HG03196 (cell line): ENCODE data around the gene BAIAP2L2.
"Not testable (repeated sequence)": the region's sequence is repeated elsewhere in the genome, so short reads cannot be mapped to it uniquely, and the experiment has no call there.

Source experiments
- ATAC-seq: cut with Tn5 transposase; IDR thresholded peaks from one replicate; pipeline ENCODE4 v1.9.1; 2021; ENCODE audit not compliant: unreplicated experiment

BAIAP2L2 gene

DNA sequence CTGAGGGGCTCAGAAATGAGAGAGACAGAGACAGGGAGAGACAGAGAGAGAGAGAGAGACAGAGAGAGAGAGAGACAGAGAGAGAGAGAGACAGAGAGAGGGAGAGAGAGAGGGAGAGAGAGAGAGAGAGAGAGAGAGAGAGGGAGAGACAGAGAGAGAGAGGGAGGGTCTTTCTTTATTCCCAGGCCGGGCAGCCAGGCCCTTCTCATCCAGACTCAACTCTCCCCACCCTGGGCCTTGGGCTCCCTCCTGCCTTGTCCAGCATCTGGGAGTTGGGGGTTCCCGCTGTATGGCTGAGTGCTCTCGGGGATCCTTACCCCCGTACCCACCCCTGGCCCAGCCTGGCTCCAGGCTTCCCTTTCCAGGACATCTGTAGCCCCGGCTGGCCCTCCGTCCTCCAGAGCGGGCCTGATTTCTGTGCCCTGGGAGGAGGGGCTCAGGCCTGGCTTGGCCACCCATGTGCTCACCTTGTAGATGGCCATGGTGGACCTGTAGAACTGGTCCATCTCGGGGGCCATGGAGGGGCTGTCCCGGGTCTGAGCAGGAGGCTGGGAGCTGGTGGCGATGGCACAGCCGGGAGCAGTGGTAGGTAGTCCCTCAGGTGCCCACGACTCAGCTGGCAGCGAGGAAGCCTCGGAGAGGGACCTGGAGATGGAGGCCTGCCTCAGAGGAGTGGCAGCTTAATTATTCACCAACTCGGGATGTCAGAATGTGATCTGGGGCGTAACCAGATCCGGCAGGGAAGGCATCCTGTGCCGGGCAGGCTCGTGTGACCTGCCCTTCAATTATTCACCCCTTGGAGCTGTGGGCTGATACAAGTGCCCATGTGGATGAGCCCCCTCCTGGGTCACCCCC lies at the start of gene BAIAP2L2:
Gene BAIAP2L2 (minus strand): TSS at position 677 of the 855 bp plus-strand sequence. CDS start 159 bp downstream, at position 518.
- no peak for ATAC-seq

- no peak for ATAC-seq
Observed at GRCh38 chr22:38155703-38156102, 45.2 kb upstream of the BAIAP2L2 start.

GRCh38 chr22:38154563-38154915 lies 44.1 kb upstream of the BAIAP2L2 start:
- ATAC-seq, result not testable (repeated sequence)

DNA sequence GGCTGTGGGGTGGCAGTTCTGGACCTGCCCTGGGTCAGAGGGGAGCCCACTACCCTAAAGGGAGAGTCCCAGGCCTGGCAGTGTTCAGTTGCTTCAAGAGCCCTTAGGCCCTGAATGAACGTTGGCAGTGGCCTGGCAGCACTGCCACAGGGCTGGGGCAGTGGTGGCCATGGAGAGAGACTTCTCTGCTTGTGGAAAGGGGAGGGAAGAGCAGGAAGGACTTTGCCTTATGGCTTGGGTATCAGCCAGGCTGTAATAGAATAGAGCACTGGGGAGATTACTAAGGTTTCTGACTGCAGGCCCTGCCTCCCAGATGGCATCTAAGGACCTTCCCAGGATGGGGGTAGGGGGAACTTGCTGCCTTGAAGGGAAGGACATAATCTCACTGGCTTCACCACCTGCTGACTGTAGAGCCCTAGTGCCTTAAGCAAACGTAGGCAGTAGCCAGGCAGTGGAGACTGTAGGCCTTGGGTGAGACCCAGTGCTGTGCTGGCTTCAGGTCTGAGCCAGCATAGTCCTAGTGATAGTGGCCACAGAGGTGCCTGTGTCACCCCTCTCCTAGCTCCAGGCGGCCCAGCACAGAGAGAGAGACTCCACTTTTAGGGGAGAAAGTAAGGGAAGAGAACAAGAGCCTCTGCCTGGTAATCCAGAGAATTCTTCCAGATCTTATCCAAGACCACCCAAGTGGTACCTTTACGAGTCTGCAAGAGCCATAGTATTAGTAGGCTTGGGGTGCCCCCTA lies 43.5 kb upstream of the BAIAP2L2 start:
- no peak for ATAC-seq

- no peak for ATAC-seq
Observed at GRCh38 chr22:38151126-38151500, 40.6 kb upstream of the BAIAP2L2 start.

DNA sequence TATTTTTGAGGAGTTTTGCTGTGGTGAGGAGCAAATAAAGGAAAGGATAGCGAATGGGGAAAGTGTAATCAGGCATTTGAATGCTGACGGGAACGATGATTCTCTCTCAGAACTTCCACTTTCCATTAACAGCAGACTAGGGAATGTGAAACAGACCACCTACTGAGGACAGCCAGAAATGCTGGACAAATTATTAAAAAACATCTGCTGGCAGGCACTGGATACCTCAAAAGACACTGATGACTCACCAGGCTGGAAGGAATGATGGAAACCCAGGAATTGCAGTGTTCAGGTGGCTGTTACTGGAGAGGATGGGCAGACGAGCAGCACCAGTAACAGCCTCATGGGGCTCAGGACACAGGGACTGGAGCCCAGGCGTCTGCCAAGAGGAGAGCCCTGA lies 37.8 kb upstream of the BAIAP2L2 start:
- ATAC-seq, result no peak

DNA sequence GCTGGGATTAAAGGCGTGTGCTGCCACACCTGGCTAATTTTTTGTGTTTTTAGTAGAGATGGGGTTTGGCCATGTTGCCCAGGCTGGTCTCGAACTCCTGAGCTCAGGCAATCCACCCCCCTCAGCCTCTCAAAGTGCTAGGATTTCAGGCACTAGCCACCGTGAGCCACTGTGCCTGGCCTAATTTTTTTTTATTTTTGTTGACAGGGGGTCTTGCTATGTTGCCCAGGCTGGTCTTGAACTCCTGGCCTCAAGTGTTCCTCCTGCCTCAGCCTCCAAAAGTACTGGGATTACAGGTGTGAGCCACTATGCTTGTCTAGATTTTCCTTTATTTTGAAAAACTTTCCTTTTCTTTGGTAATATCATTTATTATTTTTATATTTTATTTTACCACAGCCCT lies 35.7 kb upstream of the BAIAP2L2 start:
- not testable (repeated sequence) for ATAC-seq

DNA sequence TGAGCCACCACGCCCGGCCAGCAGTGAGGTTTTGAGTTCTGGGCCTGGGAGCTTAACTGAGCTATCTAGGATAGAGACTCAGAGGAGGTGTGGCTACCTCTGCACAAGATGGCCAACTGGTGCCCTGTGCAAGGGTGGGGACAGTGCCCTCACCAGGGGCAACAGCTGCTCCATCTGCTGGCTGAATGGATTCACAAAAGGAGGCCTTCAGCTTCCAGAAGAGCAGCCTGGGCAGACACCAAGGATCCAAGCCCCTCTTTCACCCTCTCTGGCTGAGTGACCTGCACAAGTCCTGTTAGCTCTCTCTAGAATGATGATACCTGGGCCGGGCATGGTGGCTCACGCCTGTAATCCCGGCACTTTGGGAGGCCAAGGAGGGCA lies 33.5 kb upstream of the BAIAP2L2 start:
- no peak for ATAC-seq

DNA sequence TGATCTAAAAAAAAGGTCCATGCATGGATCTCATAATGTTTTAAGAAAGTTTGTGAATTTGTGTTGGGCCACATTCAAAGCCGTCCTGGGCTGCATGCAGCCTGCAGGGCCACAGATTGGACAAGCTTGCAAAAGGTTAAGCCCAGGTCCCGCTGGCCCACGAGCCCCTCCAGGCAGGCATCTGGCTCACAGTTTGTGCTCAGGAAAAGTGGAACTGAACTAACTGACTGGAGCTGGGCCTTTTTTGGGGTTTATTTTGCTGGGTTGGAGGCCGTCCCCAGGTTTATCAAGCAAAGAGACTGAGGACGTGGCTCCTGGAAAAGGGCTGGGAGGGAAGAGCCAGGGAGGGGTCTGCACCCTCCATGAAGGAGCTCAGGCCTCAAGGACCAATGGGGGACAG lies 32.1 kb upstream of the BAIAP2L2 start:
- ATAC-seq, result no peak

DNA sequence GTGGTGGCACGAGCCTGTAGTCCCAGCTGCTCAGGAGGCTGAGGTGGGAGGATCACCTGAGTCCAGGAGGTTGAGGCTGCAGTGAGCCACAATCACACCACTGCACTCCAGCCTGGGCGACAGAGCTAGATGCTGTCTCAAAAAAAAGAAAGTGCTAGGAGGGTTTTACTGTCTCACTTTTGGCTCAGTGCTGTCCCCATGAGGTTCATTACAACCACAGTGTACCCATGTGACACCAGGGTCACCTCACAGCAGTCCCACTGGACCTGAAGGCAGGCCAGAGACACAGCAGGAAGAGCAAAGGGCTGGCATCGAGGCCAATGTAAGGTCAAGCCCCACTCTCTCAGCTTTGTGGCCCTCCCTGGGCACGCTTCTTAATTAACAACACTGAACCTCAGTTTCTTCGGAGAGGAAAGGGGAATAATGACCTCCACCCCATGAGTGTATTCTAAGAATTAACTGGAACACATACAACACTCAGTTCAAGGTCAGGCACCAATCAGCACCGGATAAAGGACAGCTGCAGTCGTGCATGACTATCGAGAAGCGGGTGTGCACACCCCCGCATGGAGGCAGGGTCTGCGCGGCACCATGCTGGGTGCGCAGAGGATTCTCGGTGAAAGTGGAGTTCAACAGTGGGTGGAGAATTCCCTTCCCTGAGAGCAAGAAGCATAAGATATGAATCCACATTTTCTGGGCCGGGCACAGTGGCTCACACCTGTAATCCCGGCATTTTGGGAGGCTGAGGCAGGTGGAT lies 30.9 kb upstream of the BAIAP2L2 start:
- no peak for ATAC-seq

DNA sequence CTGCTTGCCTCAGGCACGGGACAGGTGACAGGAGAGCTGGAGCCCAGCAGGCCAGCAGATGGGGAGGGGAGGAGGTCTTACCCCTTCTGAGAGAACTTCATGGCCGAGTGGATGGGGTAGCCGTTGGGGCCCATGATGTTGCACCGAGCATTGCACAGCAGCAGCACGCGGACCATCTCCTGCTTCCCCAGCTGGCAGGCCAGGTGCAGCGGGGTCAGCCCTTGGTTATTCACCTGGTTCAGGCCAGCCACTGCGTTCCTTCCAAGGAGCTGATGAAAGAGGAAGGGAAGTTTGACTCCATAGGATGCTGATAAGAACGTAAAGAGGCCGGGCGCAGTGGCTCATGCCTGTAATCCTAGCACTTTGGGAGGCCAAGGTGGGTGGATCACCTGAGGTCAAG lies 29.4 kb upstream of the BAIAP2L2 start:
- ATAC-seq, result no peak

DNA sequence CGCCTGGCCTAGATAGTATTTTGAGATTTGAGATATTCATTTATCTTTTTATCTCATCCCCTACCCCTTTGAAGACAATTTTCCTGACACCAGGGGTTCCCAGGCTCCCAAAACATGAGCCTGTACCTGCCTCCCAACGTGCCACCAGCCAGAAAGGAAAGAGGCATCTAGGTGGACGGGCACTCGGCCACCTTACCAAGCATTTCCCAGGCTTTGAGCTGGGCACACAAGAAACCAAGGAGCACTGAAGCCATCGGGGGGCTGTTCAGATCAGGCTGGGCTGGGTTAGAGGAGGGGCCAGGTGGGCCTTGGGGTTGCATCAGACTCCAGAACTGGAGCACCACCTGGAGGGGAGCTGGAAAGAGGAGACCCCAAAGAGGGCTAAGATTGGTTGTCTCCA lies 28.5 kb upstream of the BAIAP2L2 start:
- no peak for ATAC-seq

- ATAC-seq, result no peak
Observed at GRCh38 chr22:38137876-38138687, 27.6 kb upstream of the BAIAP2L2 start.

GRCh38 chr22:38136607-38137006 lies 26.1 kb upstream of the BAIAP2L2 start:
- ATAC-seq, result no peak

- ATAC-seq, result no peak
Observed at GRCh38 chr22:38135133-38135706, 24.7 kb upstream of the BAIAP2L2 start.

DNA sequence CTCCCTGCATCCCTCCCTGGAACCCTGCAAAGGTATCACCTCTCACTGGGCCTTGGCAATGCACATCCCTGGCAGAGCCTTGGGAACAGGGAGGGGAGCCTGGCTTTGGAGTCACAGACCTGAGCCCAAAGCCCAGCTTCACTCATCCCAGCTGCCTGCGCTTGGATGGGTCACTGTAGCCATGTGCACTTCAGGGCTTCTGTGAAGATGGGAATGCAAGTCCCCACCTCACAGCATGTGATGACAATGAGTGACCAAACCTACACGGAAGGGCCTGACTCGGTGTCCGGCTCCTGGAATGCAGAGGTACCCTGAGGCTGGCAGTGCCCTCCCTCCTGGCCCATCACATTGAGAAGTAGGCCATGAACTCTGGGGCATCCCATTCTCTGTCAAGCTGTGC lies 22.8 kb upstream of the BAIAP2L2 start:
- ATAC-seq, result no peak

DNA sequence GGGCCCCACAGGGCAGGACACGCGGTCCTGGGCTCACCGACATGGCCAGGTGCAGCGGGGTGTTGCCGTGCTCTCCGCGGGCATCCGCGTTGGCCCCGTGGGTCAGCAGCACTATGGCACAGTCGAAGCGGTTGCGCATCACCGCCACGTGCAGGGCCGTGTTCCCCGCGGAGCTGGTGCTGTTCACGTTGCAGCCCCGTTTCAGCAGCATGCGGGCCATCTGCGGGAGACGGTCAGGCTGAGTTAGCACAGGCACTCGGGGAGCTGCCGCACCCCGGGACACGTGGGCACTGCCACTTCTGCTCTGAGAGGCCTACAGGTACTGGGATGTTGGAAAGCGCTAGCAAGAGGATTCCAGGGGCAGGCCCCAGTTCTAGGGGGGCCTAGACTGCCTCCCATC lies 22.3 kb upstream of the BAIAP2L2 start:
- no peak for ATAC-seq

- no peak for ATAC-seq
Observed at GRCh38 chr22:38132136-38132535, 21.7 kb upstream of the BAIAP2L2 start.

DNA sequence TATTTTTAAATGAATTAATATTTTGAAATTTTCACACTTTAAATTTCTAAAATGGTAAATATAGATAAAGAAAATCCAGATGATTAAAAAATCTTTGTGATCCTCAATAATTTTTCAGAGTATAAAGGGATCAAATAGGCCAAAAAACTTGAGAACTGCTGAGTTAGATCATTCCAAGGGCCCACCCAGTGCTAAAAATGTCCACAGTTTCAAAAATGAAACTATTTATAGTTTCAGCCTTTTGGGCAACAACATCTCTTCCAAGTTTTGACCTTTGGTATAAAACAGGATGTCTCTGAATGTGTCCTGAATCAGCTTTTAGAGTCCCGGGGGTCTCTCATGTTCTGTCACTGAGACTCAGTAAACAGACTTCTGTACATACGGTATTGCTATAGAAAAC lies 20.9 kb upstream of the BAIAP2L2 start:
- ATAC-seq, result no peak

GRCh38 chr22:38129856-38130255 lies 19.4 kb upstream of the BAIAP2L2 start:
- ATAC-seq, result no peak

DNA sequence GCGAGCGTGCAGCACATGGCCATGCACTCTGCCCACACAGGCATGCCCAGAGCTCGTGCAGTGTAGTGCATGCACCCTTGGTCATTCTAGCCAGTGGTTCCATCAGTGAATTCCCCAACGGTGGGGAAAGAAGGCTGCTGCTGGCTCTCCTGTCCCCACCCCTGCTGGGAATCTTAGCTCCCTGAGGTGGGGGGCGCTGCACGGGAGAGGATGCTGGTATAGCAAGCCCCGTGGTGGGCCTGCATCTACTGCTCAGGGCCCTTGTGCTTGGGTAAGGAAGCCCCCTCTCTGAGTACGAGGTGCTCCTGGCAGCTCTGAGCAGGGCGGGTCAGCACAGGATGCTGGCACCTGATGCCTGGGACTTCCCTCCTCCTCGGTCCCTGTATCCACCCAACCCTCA lies 18.5 kb upstream of the BAIAP2L2 start:
- ATAC-seq, result no peak
